Endothelial cell (in vitro differentiated cells): ENCODE data around the gene GDI1. TPM values are rescaled to one million over a fixed set of nuclear protein-coding genes. Genes with fewer than 3 reads are reported as not detected.

Experiments
- DNase-seq: peaks from one replicate; pipeline ENCODE4 v3.0.0; 2021; ENCODE audit warnings: low spot score
- H3K27ac Mint-ChIP-seq: one replicate; pipeline ENCODE4 v1.8.0; 2021; ENCODE audit warnings: mixed read lengths, inconsistent platforms; ENCODE audit not compliant: unreplicated experiment
- H3K27me3 Mint-ChIP-seq: one replicate; pipeline ENCODE4 v1.8.0; 2021; ENCODE audit warnings: mild to moderate bottlenecking, moderate library complexity, mixed read lengths, inconsistent platforms; ENCODE audit not compliant: unreplicated experiment
- H3K36me3 Mint-ChIP-seq: one replicate; pipeline ENCODE4 v1.8.0; 2021; ENCODE audit warnings: mild to moderate bottlenecking, low read depth, mixed read lengths, inconsistent platforms; ENCODE audit not compliant: unreplicated experiment
- H3K4me1 Mint-ChIP-seq: one replicate; pipeline ENCODE4 v1.8.0; 2021; ENCODE audit warnings: mild to moderate bottlenecking, mixed read lengths, inconsistent platforms; ENCODE audit not compliant: unreplicated experiment
- H3K4me3 Mint-ChIP-seq: one replicate; pipeline ENCODE4 v1.8.0; 2021; ENCODE audit warnings: mild to moderate bottlenecking, mixed read lengths, inconsistent platforms; ENCODE audit not compliant: unreplicated experiment
- H3K9me3 Mint-ChIP-seq: one replicate; pipeline ENCODE4 v1.8.0; 2021; ENCODE audit warnings: mixed read lengths, inconsistent platforms; ENCODE audit not compliant: unreplicated experiment
- CTCF ChIP-seq: fragments of 200-600 bp; sonication (generic); IDR thresholded peaks from one replicate; pipeline ENCODE4 v1.5.0; 2021; ENCODE audit warnings: antibody characterized with exemption; ENCODE audit not compliant: unreplicated experiment
- total RNA-seq: library from RNA; stranded (reverse); fragmentation: NEBNext Ultra II Directional; extraction: Animal tissue kit (Norgen Biotek cat#: 25700); gene quantifications from one replicate; pipeline ENCODE4 v1.2.1, GENCODE V29; 2021; ENCODE audit not compliant: unreplicated experiment

GDI1 gene
- total RNA-seq, 1 donor from 2014 or later, result 157 TPM

GRCh38 chrX:154413142-154413541, 23.8 kb upstream of the GDI1 start:
- Mint-ChIP-seq H3K4me3 (peak overlapping the region; percentile 37), H3K4me1 (peaks cover 14% of the 10 kb centered on the region), H3K27me3 (peaks cover 5% of the 10 kb centered on the region), H3K9me3 (no peaks in the 10 kb centered on the region), H3K36me3 (peaks cover 3% of the 10 kb centered on the region), H3K27ac (peak overlapping the region; percentile 82)
- DNase-seq, result no peak
- TF ChIP-seq CTCF, result no peak

- H3K4me3 Mint-ChIP-seq, result no peak overlapping the region
These were observed 19.8 kb upstream of the GDI1 start for GRCh38 chrX:154417157-154417556.

DNA sequence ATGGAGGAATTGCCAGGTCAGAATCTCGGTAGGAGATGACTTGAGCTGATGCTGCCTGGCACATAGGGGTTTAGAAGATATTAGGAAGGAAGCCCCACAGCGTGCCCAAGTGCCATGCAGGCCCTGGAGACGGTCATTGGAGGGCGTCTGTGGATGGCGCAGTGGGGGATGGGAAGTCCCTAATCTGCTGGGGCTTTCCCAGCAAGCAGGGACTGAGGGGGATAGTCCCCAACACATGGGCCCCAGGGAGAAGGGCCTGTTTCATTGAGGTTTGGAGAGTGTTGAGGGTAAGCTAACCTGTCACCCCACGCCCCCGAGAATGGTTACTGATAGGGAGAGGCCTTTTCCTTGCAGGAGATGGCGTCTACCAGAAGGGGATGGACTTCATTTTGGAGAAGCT, 17.8 kb upstream of the GDI1 start:
- H3K4me3 Mint-ChIP-seq, result no peak overlapping the region
- peaks cover 2% of the 10 kb centered on the region for H3K27me3 Mint-ChIP-seq
- no peak overlapping the region for H3K27ac Mint-ChIP-seq
- DNase-seq, result no peak
- H3K4me1 Mint-ChIP-seq, result peaks cover 2% of the 10 kb centered on the region
- peaks cover 3% of the 10 kb centered on the region for H3K36me3 Mint-ChIP-seq
- H3K9me3 Mint-ChIP-seq, result no peaks in the 10 kb centered on the region
- TF ChIP-seq CTCF, result no peak

More at GRCh38 chrX:154417157-154417556, 19.8 kb upstream of the GDI1 start:
- TF ChIP-seq CTCF, result no peak
- peaks cover 3% of the 10 kb centered on the region for H3K36me3 Mint-ChIP-seq
- no peaks in the 10 kb centered on the region for H3K9me3 Mint-ChIP-seq
- H3K27ac Mint-ChIP-seq, result no peak overlapping the region
- H3K27me3 Mint-ChIP-seq, result peaks cover 5% of the 10 kb centered on the region
- H3K4me1 Mint-ChIP-seq, result peaks cover 4% of the 10 kb centered on the region
- no peak for DNase-seq

DNA sequence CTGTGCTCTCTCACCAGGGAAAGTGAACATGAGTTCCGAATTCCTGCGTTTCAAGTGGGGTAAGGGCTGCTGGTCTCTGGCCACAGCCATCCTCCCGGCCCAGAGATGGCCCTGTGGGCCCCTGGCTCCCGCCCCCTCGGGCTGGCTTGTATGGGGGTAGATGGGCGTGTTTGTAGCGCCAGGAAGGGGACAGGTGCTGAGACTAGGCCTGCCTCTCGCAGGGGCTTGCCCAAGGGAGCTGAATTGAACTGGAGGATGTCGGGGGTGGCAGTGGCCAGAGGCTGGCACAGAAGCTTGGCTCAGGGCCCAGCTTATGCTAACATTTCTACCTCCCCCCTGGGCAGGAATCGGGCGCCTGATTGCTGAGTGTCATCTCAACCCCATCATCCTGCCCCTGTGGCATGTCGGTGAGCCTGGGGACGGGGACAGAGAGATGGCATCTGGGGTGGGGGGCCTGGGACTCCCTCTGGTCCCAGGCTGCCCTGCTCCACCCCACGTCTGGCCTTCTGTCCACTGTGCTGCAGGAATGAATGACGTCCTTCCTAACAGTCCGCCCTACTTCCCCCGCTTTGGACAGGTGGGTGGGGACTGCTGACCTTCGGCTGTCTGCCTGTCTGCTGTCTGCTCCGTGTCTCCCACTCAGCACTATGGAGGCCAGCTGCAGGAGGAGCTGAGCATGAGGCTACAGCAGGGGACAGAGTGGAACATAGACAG, 17.1 kb upstream of the GDI1 start:
- H3K4me1 Mint-ChIP-seq, result peaks cover 7% of the 10 kb centered on the region
- H3K9me3 Mint-ChIP-seq, result no peaks in the 10 kb centered on the region
- no peak for DNase-seq
- no peak for TF ChIP-seq CTCF
- H3K4me3 Mint-ChIP-seq, result no peak overlapping the region
- H3K36me3 Mint-ChIP-seq, result peaks cover 3% of the 10 kb centered on the region
- peaks cover 2% of the 10 kb centered on the region for H3K27me3 Mint-ChIP-seq
- no peak overlapping the region for H3K27ac Mint-ChIP-seq

GRCh38 chrX:154420402-154420756, 16.6 kb upstream of the GDI1 start:
- Mint-ChIP-seq H3K27ac (no peak overlapping the region), H3K27me3 (peaks cover 2% of the 10 kb centered on the region), H3K36me3 (peaks cover 3% of the 10 kb centered on the region), H3K4me1 (peaks cover 7% of the 10 kb centered on the region), H3K9me3 (no peaks in the 10 kb centered on the region), H3K4me3 (no peak overlapping the region)
- TF ChIP-seq CTCF, result no peak
- no peak for DNase-seq
